Measurements from ENCODE around the gene RPL12. TPM values are rescaled to one million over a fixed set of nuclear protein-coding genes. Genes with fewer than 3 reads are reported as not detected.

The RPL12 gene
- total and polyA plus RNA-seq, 2 donors (not counting 1 experiment from before 2014, with no cell fraction given), result 1,387 to 1,973 TPM

- Histone ChIP-seq H3K79me2 (ENCODE audit: control insufficient read depth, insufficient read depth, low read length) (peaks cover 32% of the 10 kb centered on the region), H3K4me1 (ENCODE audit: control insufficient read depth, extremely low read depth, insufficient read depth, low read length) (peaks cover 2% of the 10 kb centered on the region), H3K9ac (ENCODE audit: insufficient read depth, low read length) (peak overlapping the region; percentile 92), H2AFZ (ENCODE audit: low read length) (no peak overlapping the region), H4K20me1 (ENCODE audit: control insufficient read depth, extremely low read depth, insufficient read depth, low read length) (peaks cover 3% of the 10 kb centered on the region), H3K4me3 (replicated peaks in 1 of 4; ENCODE audit: control extremely low read depth in 1 of 4, insufficient read depth in 1 of 4, low read depth in 3 of 4, low read length in 4 of 4) (peak overlapping the region; percentile 62 to 94 (median 92)), H3K27me3 (ENCODE audit: control insufficient read depth, insufficient read depth, low read length) (no peaks in the 10 kb centered on the region), H3K9me3 (ENCODE audit: control insufficient read depth, insufficient read depth, low read depth, low read length) (no peaks in the 10 kb centered on the region), H3K36me3 (ENCODE audit: control insufficient read depth, insufficient read depth, low read length) (peaks cover 29% of the 10 kb centered on the region), H3K4me2 (ENCODE audit: extremely low read depth, insufficient read depth, low read length) (peak overlapping the region; percentile 99), H3K27ac (ENCODE audit: insufficient read depth, low read length) (peak overlapping the region; percentile 92)
- DNase-seq (ENCODE audit: low read depth in 2 of 2), result peak in 1 of 2 donors; percentile 66
- no peak for TF ChIP-seq EZH2 (IDR thresholded peaks at IDR 0.05; ENCODE audit: low read length, missing control alignments)
- TF ChIP-seq CTCF (conservative IDR thresholded peaks at IDR 0.05 in 1 of 2, IDR thresholded peaks at IDR 0.05 in 1 of 2; ENCODE audit: low read depth in 1 of 2, low read length in 2 of 2), result no peak
These were observed 904 bp downstream of the RPL12 start for GRCh38 chr9:127450243-127450760.

- H3K4me1 ChIP-seq (ENCODE audit: control insufficient read depth, extremely low read depth, insufficient read depth, low read length), result peaks cover 2% of the 10 kb centered on the region
- peaks cover 32% of the 10 kb centered on the region for H3K79me2 ChIP-seq (ENCODE audit: control insufficient read depth, insufficient read depth, low read length)
- DNase-seq (ENCODE audit: low read depth in 2 of 2), result peak in 1 of 2 donors; percentile 18
- TF ChIP-seq EZH2 (IDR thresholded peaks at IDR 0.05; ENCODE audit: low read length, missing control alignments) (no peak), CTCF (conservative IDR thresholded peaks at IDR 0.05 in 1 of 2, IDR thresholded peaks at IDR 0.05 in 1 of 2; ENCODE audit: low read depth in 1 of 2, low read length in 2 of 2) (no peak)
- H4K20me1 ChIP-seq (ENCODE audit: control insufficient read depth, extremely low read depth, insufficient read depth, low read length), result peaks cover 3% of the 10 kb centered on the region
- H3K9ac ChIP-seq (ENCODE audit: insufficient read depth, low read length), result peak overlapping the region; percentile 29
- H3K4me3 ChIP-seq (replicated peaks in 1 of 4; ENCODE audit: control extremely low read depth in 1 of 4, insufficient read depth in 1 of 4, low read depth in 3 of 4, low read length in 4 of 4), result peak overlapping the region; percentile 62 to 94 (median 92)
- H3K27ac ChIP-seq (ENCODE audit: insufficient read depth, low read length), result peak overlapping the region; percentile 92
- no peaks in the 10 kb centered on the region for H3K27me3 ChIP-seq (ENCODE audit: control insufficient read depth, insufficient read depth, low read length)
- H3K4me2 ChIP-seq (ENCODE audit: extremely low read depth, insufficient read depth, low read length), result peak overlapping the region; percentile 99
- peaks cover 35% of the 10 kb centered on the region for H3K36me3 ChIP-seq (ENCODE audit: control insufficient read depth, insufficient read depth, low read length)
- peaks cover 2% of the 10 kb centered on the region for H3K9me3 ChIP-seq (ENCODE audit: control insufficient read depth, insufficient read depth, low read depth, low read length)
- H2AFZ ChIP-seq (ENCODE audit: low read length), result no peak overlapping the region
These were observed 1.8 kb downstream of the RPL12 start for GRCh38 chr9:127449332-127449966.

- no peak for TF ChIP-seq EZH2 (IDR thresholded peaks at IDR 0.05; ENCODE audit: low read length, missing control alignments)
- TF ChIP-seq CTCF (conservative IDR thresholded peaks at IDR 0.05 in 1 of 2, IDR thresholded peaks at IDR 0.05 in 1 of 2; ENCODE audit: low read depth in 1 of 2, low read length in 2 of 2), result no peak
- no peak overlapping the region for H3K9ac ChIP-seq (ENCODE audit: insufficient read depth, low read length)
- H4K20me1 ChIP-seq (ENCODE audit: control insufficient read depth, extremely low read depth, insufficient read depth, low read length), result peaks cover 3% of the 10 kb centered on the region
- peaks cover 32% of the 10 kb centered on the region for H3K79me2 ChIP-seq (ENCODE audit: control insufficient read depth, insufficient read depth, low read length)
- H2AFZ ChIP-seq (ENCODE audit: low read length), result no peak overlapping the region
- peaks cover 4% of the 10 kb centered on the region for H3K9me3 ChIP-seq (ENCODE audit: control insufficient read depth, insufficient read depth, low read depth, low read length)
- H3K4me2 ChIP-seq (ENCODE audit: extremely low read depth, insufficient read depth, low read length), result peak overlapping the region; percentile 63
- H3K4me1 ChIP-seq (ENCODE audit: control insufficient read depth, extremely low read depth, insufficient read depth, low read length), result peaks cover 2% of the 10 kb centered on the region
- peak in 1 of 2 donors; percentile 18 for DNase-seq (ENCODE audit: low read depth in 2 of 2)
- H3K4me3 ChIP-seq (replicated peaks in 1 of 4; ENCODE audit: control extremely low read depth in 1 of 4, insufficient read depth in 1 of 4, low read depth in 3 of 4, low read length in 4 of 4), result peak overlapping the region; percentile 30 to 94 (median 77)
- H3K36me3 ChIP-seq (ENCODE audit: control insufficient read depth, insufficient read depth, low read length), result peaks cover 37% of the 10 kb centered on the region
- H3K27me3 ChIP-seq (ENCODE audit: control insufficient read depth, insufficient read depth, low read length), result no peaks in the 10 kb centered on the region
- peak overlapping the region; percentile 29 for H3K27ac ChIP-seq (ENCODE audit: insufficient read depth, low read length)
These were observed 2.9 kb downstream of the RPL12 start for GRCh38 chr9:127448112-127448805.
